Lower leg skin (tissue), 4 donors: ENCODE measurements around the gene ADGRE3. TPM values are rescaled to one million over a fixed set of nuclear protein-coding genes. Genes with fewer than 3 reads are reported as not detected.
A peak's percentile ranks its signal among the peaks of the same experiment; 100 is the strongest.

Experiments used
- DNase-seq, 2 donors: peaks; one replicate each; pipeline ENCODE4 v3.0.0-alpha.2; 2019; ENCODE audit warnings: low spot score in 2 of 2
- H3K4me3 ChIP-seq: fragments of 200-600 bp; sonication (generic); 2 replicates; pipeline ENCODE4 v1.5.1; 2017; ENCODE audit warnings: mild to moderate bottlenecking, low read depth; ENCODE audit not compliant: poor library complexity, severe bottlenecking
- CTCF ChIP-seq, 3 donors: fragments of 450-650 bp; IDR thresholded peaks; one replicate each; pipeline ENCODE4 v1.5.1; 2016; ENCODE audit warnings: antibody characterized with exemption in 3 of 3, mild to moderate bottlenecking in 3 of 3, moderate library complexity in 2 of 3
- POLR2A ChIP-seq, 2 donors: fragments of 450-650 bp; IDR thresholded peaks; one replicate each; pipeline ENCODE4 v1.6.1; 2016 to 2017; ENCODE audit warnings: antibody characterized with exemption in 2 of 2, mild to moderate bottlenecking in 1 of 2, moderate library complexity in 1 of 2
- WGBS, 2 donors: methylation state at CpG; one replicate each; pipeline ENCODE4 v1.1.5; 2018; 5-methylcytosine and 5-hydroxymethylcytosine counted together
- intact Hi-C: fragments of 100-400 bp; cut with DNase I; formaldehyde crosslinking; loops from one replicate; pipeline ENCODE4 v1.15.0; 2023; ENCODE audit warnings: low total_unique reads
- total RNA-seq, 4 donors: library from RNA; depleted of rRNA; stranded (reverse); fragments of >200 nt; gene quantifications; one replicate each; pipeline ENCODE4 v1.1.0, GENCODE V29; 2016

The ADGRE3 gene
- total RNA-seq, 4 donors from 2014 or later: not detected

GRCh38 chr19:14577885-14578427 lies 96.7 kb downstream of the ADGRE3 start:
- TF ChIP-seq CTCF (IDR thresholded peaks at IDR 0.05) (no peak), POLR2A (IDR thresholded peaks at IDR 0.05) (no peak)
- H3K4me3 ChIP-seq: no peak overlapping the region
- no peak for DNase-seq
- intact Hi-C loops: no loop called here
- 56 to 68% methylated on average over 6 of the region's 6 CpGs for WGBS, 2 donors

GRCh38 chr19:14577264-14577663 lies 97.4 kb downstream of the ADGRE3 start:
- WGBS, 2 donors: 79 to 93% methylated on average over 5 of the region's 5 CpGs
- intact Hi-C loops: no loop called here
- no peak overlapping the region for H3K4me3 ChIP-seq
- no peak for DNase-seq
- TF ChIP-seq POLR2A (IDR thresholded peaks at IDR 0.05) (no peak), CTCF (IDR thresholded peaks at IDR 0.05) (no peak)

GRCh38 chr19:14576363-14576762 lies 98.3 kb downstream of the ADGRE3 start:
- no peak for TF ChIP-seq CTCF (IDR thresholded peaks at IDR 0.05)
- TF ChIP-seq POLR2A (IDR thresholded peaks at IDR 0.05): no peak
- 86% methylated on average over 8 of the region's 8 CpGs for WGBS, 2 donors
- DNase-seq: no peak
- no peak overlapping the region for H3K4me3 ChIP-seq
- intact Hi-C loops: no loop called here

- no peak for DNase-seq
- WGBS, 2 donors: 78 to 83% methylated on average over 6 of the region's 6 CpGs
- no peak for TF ChIP-seq CTCF (IDR thresholded peaks at IDR 0.05)
- TF ChIP-seq POLR2A (IDR thresholded peaks at IDR 0.05): no peak
- no peak overlapping the region for H3K4me3 ChIP-seq
- intact Hi-C loops: no loop called here
Measured at GRCh38 chr19:14575428-14575980, 99.1 kb downstream of the ADGRE3 start.

- intact Hi-C loops: no loop called here
- TF ChIP-seq POLR2A (IDR thresholded peaks at IDR 0.05) (no peak), CTCF (IDR thresholded peaks at IDR 0.05) (peak in 1 of 3 donors; percentile 58)
- peak; percentile 91 to 96 for DNase-seq
- H3K4me3 ChIP-seq: peak within 1 kb of the TSS; percentile 92
- 2 to 6% methylated on average over 10 to 32 of the region's 40 CpGs for WGBS, 2 donors
Measured at GRCh38 chr19:14571695-14572490, 102.8 kb downstream of the ADGRE3 start, which contains the start of gene NDUFB7. Gene NDUFB7, minus strand, starts transcription at chr19:14572066. Its CDS starts 66 bp downstream, at chr19:14572000.
